IMR-90 (cell line): ENCODE measurements around the gene BCL11A. TPM values are rescaled to one million over a fixed set of nuclear protein-coding genes. Genes with fewer than 3 reads are reported as not detected.

Source experiments
- ATAC-seq: fragments of 200-7000 bp; cut with Tn5 transposase; 2 replicates; pipeline ENCODE4 v1.9.1; 2020; ENCODE audit warnings: low read depth, mild to moderate bottlenecking, moderate library complexity
- BruUV-seq: library from RNA; stranded (reverse); fragments of 400-500 nt; replicated peaks from 2 replicates; lab custom pipeline; 2021; lab: Mats Ljungman, UMichigan
- CTCF ChIA-PET: fragments of 300-600 bp; formaldehyde crosslinking; extraction: SDS; loops from one replicate; lab custom pipeline; 2021; ENCODE audit warnings: antibody characterized with exemption; lab: Yijun Ruan, JAX
- POLR2A ChIA-PET: fragments of 300-600 bp; sonication (Branson Sonifier 250); formaldehyde crosslinking; loops from one replicate; lab custom pipeline; 2022; ENCODE audit warnings: antibody characterized with exemption; ENCODE audit not compliant: unreplicated experiment; lab: Charles Lee
- DNase-seq: peaks from one replicate; pipeline ENCODE4 v3.0.0; 2013
- H2AFZ ChIP-seq: replicated peaks from 2 replicates; pipeline ENCODE3; 2013; ENCODE audit warnings: low read length, mild to moderate bottlenecking; ENCODE audit not compliant: poor library complexity
- H2AK5ac ChIP-seq: 2 replicates; pipeline ENCODE4 v1.6.1; 2013; ENCODE audit warnings: low read depth, low read length, inconsistent platforms
- H2AK9ac ChIP-seq: replicated peaks from 2 replicates; pipeline ENCODE3; 2013; ENCODE audit warnings: mild to moderate bottlenecking, low read depth, low read length, moderate library complexity; ENCODE audit not compliant: poor library complexity
- H2BK120ac ChIP-seq: 2 replicates; pipeline ENCODE4 v1.6.1; 2013; ENCODE audit warnings: low read depth, low read length, inconsistent platforms
- H2BK15ac ChIP-seq: 3 replicates; pipeline ENCODE4 v1.6.1; 2013; ENCODE audit warnings: low read depth, low read length, inconsistent platforms
- H2BK20ac ChIP-seq: 2 replicates; pipeline ENCODE4 v1.6.1; 2013; ENCODE audit warnings: low read depth, mild to moderate bottlenecking, inconsistent platforms, low read length, moderate library complexity
- H2BK5ac ChIP-seq: 2 replicates; pipeline ENCODE4 v1.6.1; 2013; ENCODE audit warnings: mild to moderate bottlenecking, low read depth, low read length, inconsistent platforms; ENCODE audit not compliant: poor library complexity, severe bottlenecking
- H3K14ac ChIP-seq: replicated peaks from 2 replicates; pipeline ENCODE4 v1.6.1; 2013; ENCODE audit warnings: low read depth, low read length, inconsistent platforms
- H3K18ac ChIP-seq: 2 replicates; pipeline ENCODE4 v1.6.1; 2013; ENCODE audit warnings: low read depth, low read length, control low read depth
- H3K23ac ChIP-seq: 2 replicates; pipeline ENCODE4 v1.6.1; 2013; ENCODE audit warnings: low read depth, low read length, inconsistent platforms
- H3K27ac ChIP-seq: 2 replicates; pipeline ENCODE4 v1.5.1; 2013; ENCODE audit warnings: mild to moderate bottlenecking, control low read depth, low read length; ENCODE audit not compliant: insufficient read depth
- H3K27me3 ChIP-seq: 2 replicates; pipeline ENCODE4 v1.6.1; 2013; ENCODE audit warnings: low read length; ENCODE audit not compliant: control insufficient read depth, insufficient read depth
- H3K36me3 ChIP-seq: 2 replicates; pipeline ENCODE4 v1.6.1; 2013; ENCODE audit warnings: low read length, mixed read lengths; ENCODE audit not compliant: control insufficient read depth, insufficient read depth
- H3K4ac ChIP-seq: 2 replicates; pipeline ENCODE4 v1.6.1; 2013; ENCODE audit warnings: low read depth, low read length, inconsistent platforms
- H3K4me1 ChIP-seq: 2 replicates; pipeline ENCODE4 v1.6.1; 2013; ENCODE audit warnings: low read length, mixed read lengths; ENCODE audit not compliant: control insufficient read depth, insufficient read depth
- H3K4me2 ChIP-seq: 2 replicates; pipeline ENCODE4 v1.6.1; 2013; ENCODE audit warnings: low read depth, mild to moderate bottlenecking, control low read depth, low read length, moderate library complexity
- H3K4me3 ChIP-seq: 2 replicates; pipeline ENCODE4 v1.5.1; 2013; ENCODE audit warnings: low read depth, mild to moderate bottlenecking, control low read depth, low read length, moderate library complexity; ENCODE audit not compliant: insufficient read depth
- H3K56ac ChIP-seq: 2 replicates; pipeline ENCODE4 v1.6.1; 2013; ENCODE audit warnings: low read length, inconsistent platforms; ENCODE audit not compliant: insufficient read depth; ENCODE audit errors: extremely low read depth
- H3K79me1 ChIP-seq, 2 experiments: 2 replicates each; pipeline ENCODE4 v1.6.1; 2013; ENCODE audit warnings: low read length in 2 of 2, inconsistent platforms in 1 of 2, low read depth in 1 of 2
- H3K9ac ChIP-seq: 2 replicates; pipeline ENCODE4 v1.6.1; 2013; ENCODE audit warnings: low read depth, low read length, control low read depth
- H3K9me1 ChIP-seq: 2 replicates; pipeline ENCODE4 v1.6.1; 2013; ENCODE audit warnings: low read length, inconsistent platforms; ENCODE audit not compliant: insufficient read depth
- H3K9me3 ChIP-seq: 2 replicates; pipeline ENCODE4 v1.6.1; 2013; ENCODE audit warnings: low read length; ENCODE audit not compliant: control insufficient read depth, insufficient read depth
- H4K20me1 ChIP-seq: 2 replicates; pipeline ENCODE4 v1.6.1; 2013; ENCODE audit warnings: low read length, inconsistent platforms; ENCODE audit not compliant: insufficient read depth
- H4K5ac ChIP-seq: 2 replicates; pipeline ENCODE4 v1.6.1; 2013; ENCODE audit warnings: mild to moderate bottlenecking, low read depth, low read length, control low read depth
- H4K8ac ChIP-seq, 2 experiments: 2 replicates each; pipeline ENCODE4 v1.6.1; 2013; ENCODE audit warnings: low read depth in 2 of 2, low read length in 2 of 2, control low read depth in 1 of 2, inconsistent platforms in 1 of 2
- H4K91ac ChIP-seq: 2 replicates; pipeline ENCODE4 v1.6.1; 2013; ENCODE audit warnings: low read depth, low read length, inconsistent platforms; ENCODE audit not compliant: insufficient read depth
- BHLHE40 ChIP-seq: fragments of 150-350 bp; IDR thresholded peaks from 2 replicates; pipeline ENCODE4 v1.6.1; 2016; ENCODE audit warnings: mild to moderate bottlenecking, low read depth, low read length
- CEBPB ChIP-seq: IDR thresholded peaks from 2 replicates; pipeline ENCODE4 v1.6.1; 2012; ENCODE audit warnings: low read depth, low read length, improper control_type of control experiment
- CHD1 ChIP-seq: IDR thresholded peaks from 2 replicates; pipeline ENCODE4 v1.6.1; 2012; ENCODE audit warnings: low read depth, low read length, improper control_type of control experiment
- FOS ChIP-seq: fragments of 150-350 bp; IDR thresholded peaks from 2 replicates; pipeline ENCODE4 v1.6.1; 2016; ENCODE audit warnings: low read depth, low read length
- MAFK ChIP-seq: IDR thresholded peaks from 2 replicates; pipeline ENCODE4 v1.6.1; 2012; ENCODE audit warnings: low read depth, low read length, improper control_type of control experiment
- MAZ ChIP-seq: IDR thresholded peaks from 2 replicates; pipeline ENCODE4 v1.6.1; 2012; ENCODE audit warnings: low read depth, mild to moderate bottlenecking, low read length, improper control_type of control experiment, moderate library complexity, borderline replicate concordance
- NFE2L2 ChIP-seq: fragments of 150-350 bp; IDR thresholded peaks from 2 replicates; pipeline ENCODE4 v1.6.1; 2016; ENCODE audit warnings: low read depth, mild to moderate bottlenecking, low read length
- POLR2A ChIP-seq: IDR thresholded peaks from 2 replicates; pipeline ENCODE4 v1.6.1; 2012; ENCODE audit warnings: mild to moderate bottlenecking, low read depth, low read length
- RCOR1 ChIP-seq: IDR thresholded peaks from 2 replicates; pipeline ENCODE4 v1.6.1; 2012; ENCODE audit warnings: mild to moderate bottlenecking, low read length, improper control_type of control experiment; ENCODE audit not compliant: insufficient replicate concordance
- RFX5 ChIP-seq: IDR thresholded peaks from 2 replicates; pipeline ENCODE4 v1.8.0; 2012; ENCODE audit warnings: low read depth, mild to moderate bottlenecking, low read length, moderate library complexity
- SMC3 ChIP-seq: fragments of 150-350 bp; IDR thresholded peaks from 2 replicates; pipeline ENCODE4 v1.6.1; 2016; ENCODE audit warnings: low read depth, mild to moderate bottlenecking, antibody characterized with exemption, low read length, moderate library complexity
- WGBS, 2 experiments: methylation state at CpG; one replicate each; pipeline versions ENCODE4 v1.1.5 to v1.1.7; 2013; ENCODE audit warnings: missing lambda C conversion rate in 2 of 2; ENCODE audit not compliant: insufficient read length in 1 of 2; ENCODE audit errors: extremely low coverage in 2 of 2; 5-methylcytosine and 5-hydroxymethylcytosine counted together
- dilution Hi-C: fragments of 300-500 bp; cut with HindIII; formaldehyde crosslinking; loops from one replicate; pipeline ENCODE4 v1.14.3; 2018; ENCODE audit warnings: low sequenced_read_pairs; ENCODE audit not compliant: unreplicated experiment
- in situ Hi-C: fragments of 300-500 bp; cut with MboI; formaldehyde crosslinking; loops from 3 replicates; pipeline ENCODE4 v1.14.3; 2019; ENCODE audit warnings: low sequenced_read_pairs, inconsistent platforms, mixed read lengths
- intact Hi-C: fragments of 100-400 bp; cut with micrococcal nuclease; formaldehyde crosslinking; loops from 2 replicates; pipeline ENCODE4 v1.10.0; 2022
- polyA plus RNA-seq, 3 experiments: library from polyadenylated mRNA; depleted of rRNA; stranded (reverse); fragments of >200 nt; gene quantifications; 2 replicates each; pipeline ENCODE4 v1.2.3, GENCODE V29; 2012; ENCODE audit warnings: low replicate concordance in 1 of 3
- total RNA-seq: library from RNA; depleted of rRNA; stranded (reverse); fragments of >200 nt; gene quantifications from 2 replicates; pipeline ENCODE4 v1.2.3, GENCODE V29; 2012
- TF ChIP-seq, protein P1 (sequence below): fragments of 150-350 bp; IDR thresholded peaks from 2 replicates; pipeline ENCODE4 v1.6.1; 2017; ENCODE audit warnings: mild to moderate bottlenecking, antibody characterized with exemption, low read length, low read depth
- TF ChIP-seq, protein P2 (sequence below): fragments of 150-350 bp; IDR thresholded peaks from 2 replicates; pipeline ENCODE4 v1.6.1; 2016; ENCODE audit warnings: low read depth, mild to moderate bottlenecking, low read length, moderate library complexity, borderline replicate concordance
- TF ChIP-seq, protein P3 (sequence below): conservative IDR thresholded peaks from 2 replicates; pipeline ENCODE4 v1.5.1; 2012; ENCODE audit warnings: mild to moderate bottlenecking, low read depth, low read length, improper control_type of control experiment

Gene BCL11A
- total and polyA plus RNA-seq, 2 of the 4 experiments (the other 2 are of a cell fraction) = 1.0 to 1.1 TPM

DNA sequence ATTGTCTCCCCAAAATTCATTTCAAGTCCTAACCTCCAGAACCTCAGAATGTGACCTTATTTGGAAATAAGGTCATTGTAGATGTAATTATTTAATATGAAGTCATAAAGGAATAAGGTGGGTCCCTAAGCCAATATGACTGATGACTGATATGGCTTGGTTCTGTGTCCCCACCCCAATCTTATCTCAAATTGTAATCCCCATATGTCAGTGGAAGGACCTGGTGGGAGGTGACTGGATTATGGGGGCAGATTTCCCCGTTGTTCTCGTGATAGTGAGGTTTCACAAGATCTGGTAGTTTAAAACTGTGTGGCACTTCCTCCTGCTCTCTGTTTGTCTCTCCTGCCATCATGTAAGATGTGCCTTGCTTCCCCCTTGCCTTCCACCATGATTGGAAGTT is 43.0 kb upstream of the BCL11A start:
- no peak overlapping the region for H2AK5ac ChIP-seq
- H2AK9ac ChIP-seq = no peak overlapping the region
- ATAC-seq = no peak
- no CpG with 5 or more reads among the region's 2 CpGs for WGBS, 2 experiments
- no peaks in the 10 kb centered on the region for H4K20me1 ChIP-seq
- no peak overlapping the region for H3K4me3 ChIP-seq
- H3K27ac ChIP-seq = no peak overlapping the region
- no peak overlapping the region for H3K4me2 ChIP-seq
- no peaks in the 10 kb centered on the region for H3K36me3 ChIP-seq
- BruUV-seq = no TSS peak
- intact Hi-C loops (no loop called here), dilution Hi-C loops (no loop called here), in situ Hi-C loops (loop anchor here (25.0 kb wide), 1 partner anchor 1834 kb away; no protein-coding TSS in a partner anchor)
- ChIA-PET CTCF (no interaction called here), POLR2A (interaction anchor here (0.6 kb wide), 1 partner anchor 171 kb away, joined by 3 read pairs; no protein-coding TSS in a partner anchor)
- no peak overlapping the region for H3K56ac ChIP-seq
- no peak overlapping the region for H4K8ac ChIP-seq
- no peak for DNase-seq
- H3K9ac ChIP-seq = no peak overlapping the region
- no peak for TF ChIP-seq MAZ
- TF ChIP-seq, protein P1, sequence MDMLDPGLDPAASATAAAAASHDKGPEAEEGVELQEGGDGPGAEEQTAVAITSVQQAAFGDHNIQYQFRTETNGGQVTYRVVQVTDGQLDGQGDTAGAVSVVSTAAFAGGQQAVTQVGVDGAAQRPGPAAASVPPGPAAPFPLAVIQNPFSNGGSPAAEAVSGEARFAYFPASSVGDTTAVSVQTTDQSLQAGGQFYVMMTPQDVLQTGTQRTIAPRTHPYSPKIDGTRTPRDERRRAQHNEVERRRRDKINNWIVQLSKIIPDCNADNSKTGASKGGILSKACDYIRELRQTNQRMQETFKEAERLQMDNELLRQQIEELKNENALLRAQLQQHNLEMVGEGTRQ = no peak
- TF ChIP-seq, protein P2, sequence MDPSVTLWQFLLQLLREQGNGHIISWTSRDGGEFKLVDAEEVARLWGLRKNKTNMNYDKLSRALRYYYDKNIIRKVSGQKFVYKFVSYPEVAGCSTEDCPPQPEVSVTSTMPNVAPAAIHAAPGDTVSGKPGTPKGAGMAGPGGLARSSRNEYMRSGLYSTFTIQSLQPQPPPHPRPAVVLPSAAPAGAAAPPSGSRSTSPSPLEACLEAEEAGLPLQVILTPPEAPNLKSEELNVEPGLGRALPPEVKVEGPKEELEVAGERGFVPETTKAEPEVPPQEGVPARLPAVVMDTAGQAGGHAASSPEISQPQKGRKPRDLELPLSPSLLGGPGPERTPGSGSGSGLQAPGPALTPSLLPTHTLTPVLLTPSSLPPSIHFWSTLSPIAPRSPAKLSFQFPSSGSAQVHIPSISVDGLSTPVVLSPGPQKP = no peak
- no peak for TF ChIP-seq BHLHE40
- TF ChIP-seq MAFK = no peak
- no peak for TF ChIP-seq RFX5
- TF ChIP-seq POLR2A = no peak
- no peak for TF ChIP-seq RCOR1
- no peak for TF ChIP-seq NFE2L2
- no peak for TF ChIP-seq CHD1
- TF ChIP-seq FOS = no peak
- TF ChIP-seq SMC3 = no peak
- TF ChIP-seq CEBPB = no peak
- TF ChIP-seq, protein P3, sequence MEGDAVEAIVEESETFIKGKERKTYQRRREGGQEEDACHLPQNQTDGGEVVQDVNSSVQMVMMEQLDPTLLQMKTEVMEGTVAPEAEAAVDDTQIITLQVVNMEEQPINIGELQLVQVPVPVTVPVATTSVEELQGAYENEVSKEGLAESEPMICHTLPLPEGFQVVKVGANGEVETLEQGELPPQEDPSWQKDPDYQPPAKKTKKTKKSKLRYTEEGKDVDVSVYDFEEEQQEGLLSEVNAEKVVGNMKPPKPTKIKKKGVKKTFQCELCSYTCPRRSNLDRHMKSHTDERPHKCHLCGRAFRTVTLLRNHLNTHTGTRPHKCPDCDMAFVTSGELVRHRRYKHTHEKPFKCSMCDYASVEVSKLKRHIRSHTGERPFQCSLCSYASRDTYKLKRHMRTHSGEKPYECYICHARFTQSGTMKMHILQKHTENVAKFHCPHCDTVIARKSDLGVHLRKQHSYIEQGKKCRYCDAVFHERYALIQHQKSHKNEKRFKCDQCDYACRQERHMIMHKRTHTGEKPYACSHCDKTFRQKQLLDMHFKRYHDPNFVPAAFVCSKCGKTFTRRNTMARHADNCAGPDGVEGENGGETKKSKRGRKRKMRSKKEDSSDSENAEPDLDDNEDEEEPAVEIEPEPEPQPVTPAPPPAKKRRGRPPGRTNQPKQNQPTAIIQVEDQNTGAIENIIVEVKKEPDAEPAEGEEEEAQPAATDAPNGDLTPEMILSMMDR = no peak
- no peak overlapping the region for H4K5ac ChIP-seq
- no peaks in the 10 kb centered on the region for H3K9me1 ChIP-seq
- H2BK120ac ChIP-seq = no peak overlapping the region
- no peaks in the 10 kb centered on the region for H3K9me3 ChIP-seq
- no peaks in the 10 kb centered on the region for H3K27me3 ChIP-seq
- no peak overlapping the region for H2BK5ac ChIP-seq
- no peak overlapping the region for H3K4ac ChIP-seq
- no peaks in the 10 kb centered on the region for H3K79me1 ChIP-seq
- H2BK20ac ChIP-seq = no peak overlapping the region
- H2AFZ ChIP-seq = no peak overlapping the region
- no peak overlapping the region for H3K23ac ChIP-seq
- H2BK15ac ChIP-seq = no peak overlapping the region
- no peak overlapping the region for H4K91ac ChIP-seq
- no peak overlapping the region for H3K18ac ChIP-seq
- no peaks in the 10 kb centered on the region for H3K4me1 ChIP-seq
- no peak overlapping the region for H3K14ac ChIP-seq
